Tibial artery (tissue), 4 donors: ENCODE results near the gene SLC25A26.
A peak's percentile ranks its signal among the peaks of the same experiment; 100 is the strongest.

Source experiments
- DNase-seq, 2 donors: peaks; one replicate each; pipeline ENCODE4 v3.0.0-alpha.2; 2019
- H3K27ac ChIP-seq, 2 donors: fragments of 200-600 bp; sonication (generic) in 1 of 2; 1 replicate in 1 of 2; 2 replicates in 1 of 2; pipeline ENCODE4 v1.5.1; 2018 to 2019; ENCODE audit warnings: mild to moderate bottlenecking in 1 of 2
- H3K27me3 ChIP-seq, 2 donors: fragments of 200-600 bp; sonication (generic) in 1 of 2; one replicate each; pipeline versions ENCODE4 v1.5.1 to v1.6.0; 2016 to 2019
- H3K36me3 ChIP-seq, 3 donors: fragments of 200-600 bp; sonication (generic) in 2 of 3; one replicate each; pipeline ENCODE4 v1.5.1; 2016 to 2019; ENCODE audit warnings: mild to moderate bottlenecking in 2 of 3
- H3K4me1 ChIP-seq, 4 donors: fragments of 200-600 bp; sonication (generic) in 2 of 4; 1 replicate in 3 of 4; 2 replicates in 1 of 4; pipeline ENCODE4 v1.5.1; 2016 to 2019
- H3K4me3 ChIP-seq, 2 donors: fragments of 200-600 bp; sonication (generic) in 1 of 2; 1 replicate in 1 of 2; 2 replicates in 1 of 2; pipeline ENCODE4 v1.5.1; 2018 to 2019; ENCODE audit warnings: mild to moderate bottlenecking in 2 of 2
- H3K9me3 ChIP-seq, 3 donors: fragments of 200-600 bp; sonication (generic) in 1 of 3; one replicate each; pipeline ENCODE4 v1.5.1; 2016 to 2019
- intact Hi-C: fragments of 100-400 bp; cut with DNase I; formaldehyde crosslinking; loops from one replicate; pipeline ENCODE4 v1.15.0; 2023; ENCODE audit warnings: low total_unique reads
- TF ChIP-seq, protein P1 (sequence below), 2 experiments: fragments of 200-600 bp in 1 of 2; fragments of 450-650 bp in 1 of 2; IDR thresholded peaks; one replicate each; pipeline ENCODE4 v1.5.1; 2017 to 2019; ENCODE audit warnings: antibody characterized with exemption in 2 of 2, mild to moderate bottlenecking in 1 of 2, moderate library complexity in 1 of 2

The SLC25A26 gene

DNA sequence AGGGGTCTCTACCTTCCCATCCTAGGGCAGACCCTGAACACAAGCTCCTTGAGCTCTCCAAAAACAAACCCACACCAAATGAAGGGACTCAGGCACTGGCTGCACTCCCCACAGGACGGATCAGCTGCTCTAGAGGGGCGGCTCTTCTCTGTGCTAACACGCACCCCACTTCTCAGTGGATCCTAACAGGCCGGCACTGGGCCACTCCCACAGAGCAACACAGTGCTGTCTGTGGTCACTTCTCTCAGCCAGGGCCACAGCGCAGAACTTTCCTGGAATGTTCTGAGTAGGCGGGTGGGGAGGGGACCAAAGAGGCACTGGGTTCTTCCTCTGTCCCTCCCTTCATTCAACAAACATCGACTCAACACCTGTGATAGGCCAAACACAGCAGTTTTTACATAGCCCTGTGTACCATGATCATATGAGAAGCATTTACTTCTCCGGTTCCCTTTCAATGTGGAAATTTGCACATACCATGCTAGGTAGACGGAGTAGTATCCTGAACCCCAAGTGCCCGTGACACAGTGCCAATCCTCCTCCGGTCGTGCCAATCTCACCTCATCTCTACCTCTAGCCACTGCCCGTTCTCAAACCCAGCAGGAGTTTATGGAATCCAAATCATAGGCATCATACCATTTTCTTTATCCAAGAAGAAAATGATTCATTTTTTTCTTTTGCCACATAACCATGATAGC is 181.9 kb downstream of the SLC25A26 start:
- H3K27ac ChIP-seq: peak overlapping the region; percentile 53 to 69
- H3K9me3 ChIP-seq: no peaks in the 10 kb centered on the region
- no peaks in the 10 kb centered on the region for H3K27me3 ChIP-seq
- no peak overlapping the region for H3K4me3 ChIP-seq
- no peak for DNase-seq
- peaks cover 10 to 56% (median 27%) of the 10 kb centered on the region in 3 donors for H3K36me3 ChIP-seq
- H3K4me1 ChIP-seq: peaks cover 5 to 97% (median 82%) of the 10 kb centered on the region in 4 donors
- TF ChIP-seq, protein P1, sequence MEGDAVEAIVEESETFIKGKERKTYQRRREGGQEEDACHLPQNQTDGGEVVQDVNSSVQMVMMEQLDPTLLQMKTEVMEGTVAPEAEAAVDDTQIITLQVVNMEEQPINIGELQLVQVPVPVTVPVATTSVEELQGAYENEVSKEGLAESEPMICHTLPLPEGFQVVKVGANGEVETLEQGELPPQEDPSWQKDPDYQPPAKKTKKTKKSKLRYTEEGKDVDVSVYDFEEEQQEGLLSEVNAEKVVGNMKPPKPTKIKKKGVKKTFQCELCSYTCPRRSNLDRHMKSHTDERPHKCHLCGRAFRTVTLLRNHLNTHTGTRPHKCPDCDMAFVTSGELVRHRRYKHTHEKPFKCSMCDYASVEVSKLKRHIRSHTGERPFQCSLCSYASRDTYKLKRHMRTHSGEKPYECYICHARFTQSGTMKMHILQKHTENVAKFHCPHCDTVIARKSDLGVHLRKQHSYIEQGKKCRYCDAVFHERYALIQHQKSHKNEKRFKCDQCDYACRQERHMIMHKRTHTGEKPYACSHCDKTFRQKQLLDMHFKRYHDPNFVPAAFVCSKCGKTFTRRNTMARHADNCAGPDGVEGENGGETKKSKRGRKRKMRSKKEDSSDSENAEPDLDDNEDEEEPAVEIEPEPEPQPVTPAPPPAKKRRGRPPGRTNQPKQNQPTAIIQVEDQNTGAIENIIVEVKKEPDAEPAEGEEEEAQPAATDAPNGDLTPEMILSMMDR (IDR thresholded peaks at IDR 0.05): no peak
- intact Hi-C loops: no loop called here

DNA sequence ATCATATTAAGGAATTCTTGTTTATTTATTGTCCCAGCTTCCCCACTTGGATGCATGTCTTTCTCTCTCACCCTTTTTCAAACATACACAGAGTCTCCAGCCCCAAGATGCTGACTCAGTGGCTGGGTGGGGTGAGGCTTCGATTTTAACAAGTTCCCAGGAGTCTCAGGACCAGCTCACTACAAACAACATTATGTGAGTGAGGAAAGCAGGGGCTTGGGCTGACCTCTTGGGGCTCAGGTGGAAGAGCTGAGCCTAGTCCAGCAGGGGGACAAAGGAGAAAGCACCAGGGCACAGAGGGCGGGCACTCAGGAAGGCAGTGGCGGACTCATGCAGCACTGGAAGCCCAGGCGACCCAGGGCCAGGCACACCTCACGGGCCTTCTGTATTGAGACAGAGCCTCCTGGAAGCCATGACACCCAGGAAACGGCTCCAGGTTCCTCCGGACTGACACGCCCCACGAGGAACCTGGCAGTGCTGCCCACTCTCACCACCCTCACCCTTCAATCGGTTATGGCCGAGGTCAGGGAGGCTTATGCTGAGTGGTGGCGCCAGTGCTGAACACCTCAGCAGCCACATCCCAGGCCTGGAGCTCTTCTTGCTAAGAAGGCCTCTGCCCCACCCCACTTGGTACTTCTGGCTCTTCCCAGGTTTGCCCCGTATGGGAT is 182.7 kb downstream of the SLC25A26 start:
- intact Hi-C loops: no loop called here
- Histone ChIP-seq H3K27ac (peak overlapping the region; percentile 53 to 69), H3K4me1 (peaks cover 5 to 97% (median 83%) of the 10 kb centered on the region in 4 donors), H3K9me3 (no peaks in the 10 kb centered on the region), H3K27me3 (no peaks in the 10 kb centered on the region), H3K36me3 (peaks cover 9 to 55% (median 21%) of the 10 kb centered on the region in 3 donors), H3K4me3 (no peak overlapping the region)
- TF ChIP-seq, protein P1 (IDR thresholded peaks at IDR 0.05): no peak
- no peak for DNase-seq

DNA sequence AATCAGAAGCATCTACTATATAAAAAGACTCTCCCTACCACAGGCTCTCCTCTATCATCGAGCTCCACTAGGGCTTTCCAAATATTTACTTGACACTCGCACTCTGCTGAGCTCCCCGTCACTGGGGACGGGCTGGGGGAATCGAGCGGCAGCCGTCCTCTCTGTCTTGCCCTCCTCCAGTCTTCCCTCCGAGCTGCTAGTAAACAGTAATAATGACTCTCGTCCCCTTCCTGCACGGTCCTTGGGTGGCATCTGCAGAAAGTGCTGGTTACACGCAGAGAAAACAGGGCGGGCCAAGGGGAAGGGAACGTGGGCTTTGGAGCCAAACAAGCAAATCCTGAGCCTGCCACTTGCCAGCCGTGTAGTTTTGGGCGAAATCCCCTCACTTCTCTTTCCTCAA is 183.4 kb downstream of the SLC25A26 start:
- Histone ChIP-seq H3K36me3 (peaks cover 4 to 57% (median 14%) of the 10 kb centered on the region in 3 donors), H3K27ac (peak overlapping the region; percentile 53 to 69), H3K9me3 (no peaks in the 10 kb centered on the region), H3K4me1 (peaks cover 5 to 95% (median 84%) of the 10 kb centered on the region in 4 donors), H3K27me3 (no peaks in the 10 kb centered on the region), H3K4me3 (no peak overlapping the region)
- DNase-seq: no peak
- TF ChIP-seq, protein P1 (IDR thresholded peaks at IDR 0.05): no peak
- intact Hi-C loops: no loop called here

- no peak for DNase-seq
- Histone ChIP-seq H3K36me3 (peaks cover 10 to 66% (median 19%) of the 10 kb centered on the region in 3 donors), H3K27ac (peak overlapping the region; percentile 69 to 77), H3K4me1 (peaks cover 5 to 93% (median 81%) of the 10 kb centered on the region in 4 donors), H3K9me3 (no peaks in the 10 kb centered on the region), H3K27me3 (no peaks in the 10 kb centered on the region), H3K4me3 (no peak overlapping the region)
- TF ChIP-seq, protein P1 (IDR thresholded peaks at IDR 0.05): no peak
- intact Hi-C loops: loop anchor here (5.0 kb wide), 2 partner anchors 97 to 417 kb away; partner anchors contain the start of gene LRIG1
These were observed 184.3 kb downstream of the SLC25A26 start for GRCh38 chr3:66404903-66405700.

GRCh38 chr3:66405701-66406091 is 184.9 kb downstream of the SLC25A26 start:
- Histone ChIP-seq H3K4me1 (peaks cover 5 to 88% (median 75%) of the 10 kb centered on the region in 4 donors), H3K36me3 (peaks cover 12 to 72% (median 25%) of the 10 kb centered on the region in 3 donors), H3K4me3 (no peak overlapping the region), H3K27me3 (no peaks in the 10 kb centered on the region), H3K27ac (peak overlapping the region; percentile 69 to 77), H3K9me3 (no peaks in the 10 kb centered on the region)
- intact Hi-C loops: loop anchor here (5.0 kb wide), 2 partner anchors 97 to 417 kb away; partner anchors contain the start of gene LRIG1
- DNase-seq: peak; percentile 68 to 87
- TF ChIP-seq, protein P1 (IDR thresholded peaks at IDR 0.05): no peak
